Measurements from ENCODE around the gene HSBP1.

The HSBP1 gene

GRCh38 chr16:83807710-83808572 lies at the start of gene HSBP1:
Gene HSBP1, plus strand, starts transcription at chr16:83807978. Its CDS starts 99 bp downstream, at chr16:83808077.
- DNase-seq (ENCODE audit: low spot score): peak; percentile 97

GRCh38 chr16:83762141-83762991 lies 45.4 kb upstream of the HSBP1 start:
- CTCF ChIA-PET: no interaction called here
- H3K27ac ChIP-seq: no peak overlapping the region
- POLR2A ChIA-PET (ENCODE audit: low non-redundant PET): no interaction called here
- no peak for DNase-seq (ENCODE audit: low spot score)
- TF ChIP-seq CTCF (conservative IDR thresholded peaks at IDR 0.05; ENCODE audit: low read depth): no peak

More at GRCh38 chr16:83807710-83808572, at the start of gene HSBP1:
- peak within 1 kb of the TSS; percentile 69 for H3K27ac ChIP-seq
- POLR2A ChIA-PET (ENCODE audit: low non-redundant PET): no interaction called here
- CTCF ChIA-PET: interaction anchor here (0.7 kb wide), 1 partner anchor 347 kb away, joined by 3 read pairs; no protein-coding TSS in a partner anchor
- TF ChIP-seq CTCF (conservative IDR thresholded peaks at IDR 0.05; ENCODE audit: low read depth): no peak

GRCh38 chr16:83762992-83763358 lies 44.8 kb upstream of the HSBP1 start:
- DNase-seq (ENCODE audit: low spot score): no peak
- H3K27ac ChIP-seq: no peak overlapping the region
- no peak for TF ChIP-seq CTCF (conservative IDR thresholded peaks at IDR 0.05; ENCODE audit: low read depth)
- ChIA-PET CTCF (no interaction called here), POLR2A (ENCODE audit: low non-redundant PET) (no interaction called here)

GRCh38 chr16:83768986-83769385 lies 38.8 kb upstream of the HSBP1 start:
- H3K27ac ChIP-seq: no peak overlapping the region
- CTCF ChIA-PET: no interaction called here
- POLR2A ChIA-PET (ENCODE audit: low non-redundant PET): no interaction called here
- TF ChIP-seq CTCF (conservative IDR thresholded peaks at IDR 0.05; ENCODE audit: low read depth): no peak
- no peak for DNase-seq (ENCODE audit: low spot score)

- no peak for TF ChIP-seq CTCF (conservative IDR thresholded peaks at IDR 0.05; ENCODE audit: low read depth)
- no peak overlapping the region for H3K27ac ChIP-seq
- POLR2A ChIA-PET (ENCODE audit: low non-redundant PET): no interaction called here
- no peak for DNase-seq (ENCODE audit: low spot score)
- CTCF ChIA-PET: no interaction called here
Observed at GRCh38 chr16:83769397-83770008, 38.3 kb upstream of the HSBP1 start.

GRCh38 chr16:83771306-83771942 lies 36.4 kb upstream of the HSBP1 start:
- no peak overlapping the region for H3K27ac ChIP-seq
- CTCF ChIA-PET: no interaction called here
- POLR2A ChIA-PET (ENCODE audit: low non-redundant PET): no interaction called here
- TF ChIP-seq CTCF (conservative IDR thresholded peaks at IDR 0.05; ENCODE audit: low read depth): no peak
- DNase-seq (ENCODE audit: low spot score): no peak
